ENCODE results near the gene COG3. TPM values are rescaled to one million over a fixed set of nuclear protein-coding genes. Genes with fewer than 3 reads are reported as not detected.

COG3 gene
- total and polyA plus RNA-seq, 2 of the 13 experiments (the other 11 are each of a cell fraction or from before 2014, with no cell fraction given): 37.8 to 47.5 TPM

DNA sequence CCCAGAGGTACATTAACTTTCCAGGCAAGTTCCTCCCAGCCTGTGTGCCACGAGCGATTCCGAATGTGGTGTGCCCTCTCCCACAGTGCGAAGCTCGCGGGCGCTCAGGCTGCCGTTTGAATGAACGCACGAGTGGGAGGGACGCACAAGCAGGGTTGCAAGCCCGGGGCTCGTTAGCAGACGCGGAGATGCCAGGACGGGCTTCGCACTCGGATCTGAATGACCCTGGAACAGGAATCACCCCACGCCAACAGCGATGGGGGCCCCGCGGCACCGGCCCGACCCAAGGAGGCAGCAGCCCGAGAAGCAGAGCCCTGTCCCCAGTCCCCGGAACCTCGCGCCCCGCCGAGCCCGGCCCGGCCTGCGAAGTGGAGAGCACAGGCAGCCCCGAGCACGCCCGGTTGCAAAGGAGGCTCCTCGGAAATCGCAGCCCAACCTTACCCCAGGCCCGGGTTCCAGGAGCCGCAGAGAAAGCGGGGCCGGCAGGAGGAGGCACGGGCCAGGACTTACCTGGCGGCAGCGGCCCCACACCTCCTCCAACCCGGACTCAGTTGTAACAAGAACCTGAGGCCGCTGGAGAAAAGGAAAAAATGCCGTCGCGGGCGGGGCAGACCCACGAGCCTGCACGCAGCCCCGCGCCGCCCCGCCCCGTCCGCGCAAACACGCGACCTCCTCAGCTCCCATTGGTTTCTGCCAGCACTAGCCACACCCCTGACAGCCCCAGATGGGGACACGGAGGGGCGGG is 46.8 kb upstream of the COG3 start, which contains the start of gene SLC25A30 (continued):
- TF ChIP-seq SRSF9 (IDR thresholded peaks at IDR 0.05; ENCODE audit: borderline replicate concordance, insufficient read depth, low read depth, low read length, poor library complexity, severe bottlenecking): no peak
- no peak for TF ChIP-seq PAX8 (CRISPR knock-in tag; IDR thresholded peaks at IDR 0.05; ENCODE audit: borderline replicate concordance)
- TF ChIP-seq, protein P1, sequence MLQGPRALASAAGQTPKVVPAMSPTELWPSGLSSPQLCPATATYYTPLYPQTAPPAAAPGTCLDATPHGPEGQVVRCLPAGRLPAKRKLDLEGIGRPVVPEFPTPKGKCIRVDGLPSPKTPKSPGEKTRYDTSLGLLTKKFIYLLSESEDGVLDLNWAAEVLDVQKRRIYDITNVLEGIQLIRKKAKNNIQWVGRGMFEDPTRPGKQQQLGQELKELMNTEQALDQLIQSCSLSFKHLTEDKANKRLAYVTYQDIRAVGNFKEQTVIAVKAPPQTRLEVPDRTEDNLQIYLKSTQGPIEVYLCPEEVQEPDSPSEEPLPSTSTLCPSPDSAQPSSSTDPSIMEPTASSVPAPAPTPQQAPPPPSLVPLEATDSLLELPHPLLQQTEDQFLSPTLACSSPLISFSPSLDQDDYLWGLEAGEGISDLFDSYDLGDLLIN (CRISPR knock-in tag; IDR thresholded peaks at IDR 0.05; ENCODE audit: borderline replicate concordance): no peak
- TF ChIP-seq, protein P2, sequence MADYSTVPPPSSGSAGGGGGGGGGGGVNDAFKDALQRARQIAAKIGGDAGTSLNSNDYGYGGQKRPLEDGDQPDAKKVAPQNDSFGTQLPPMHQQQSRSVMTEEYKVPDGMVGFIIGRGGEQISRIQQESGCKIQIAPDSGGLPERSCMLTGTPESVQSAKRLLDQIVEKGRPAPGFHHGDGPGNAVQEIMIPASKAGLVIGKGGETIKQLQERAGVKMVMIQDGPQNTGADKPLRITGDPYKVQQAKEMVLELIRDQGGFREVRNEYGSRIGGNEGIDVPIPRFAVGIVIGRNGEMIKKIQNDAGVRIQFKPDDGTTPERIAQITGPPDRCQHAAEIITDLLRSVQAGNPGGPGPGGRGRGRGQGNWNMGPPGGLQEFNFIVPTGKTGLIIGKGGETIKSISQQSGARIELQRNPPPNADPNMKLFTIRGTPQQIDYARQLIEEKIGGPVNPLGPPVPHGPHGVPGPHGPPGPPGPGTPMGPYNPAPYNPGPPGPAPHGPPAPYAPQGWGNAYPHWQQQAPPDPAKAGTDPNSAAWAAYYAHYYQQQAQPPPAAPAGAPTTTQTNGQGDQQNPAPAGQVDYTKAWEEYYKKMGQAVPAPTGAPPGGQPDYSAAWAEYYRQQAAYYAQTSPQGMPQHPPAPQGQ (CRISPR knock-in tag; IDR thresholded peaks at IDR 0.05; ENCODE audit: borderline replicate concordance): no peak
- TF ChIP-seq EZH2 (conservative IDR thresholded peaks at IDR 0.05; ENCODE audit: low read depth, low read length): no peak
- peak; percentile 54; the same call in 1 of the 2 replicates for TF ChIP-seq ZNF614 (CRISPR knock-in tag; IDR thresholded peaks at IDR 0.05; ENCODE audit: borderline replicate concordance)
- peak; percentile 19; the same call in 1 of the 2 replicates for TF ChIP-seq ZSCAN25 (CRISPR knock-in tag; IDR thresholded peaks at IDR 0.05)
- peak; percentile 20; the same call in 1 of the 2 replicates for TF ChIP-seq ZMYM3 (CRISPR knock-in tag; IDR thresholded peaks at IDR 0.05)
- TF ChIP-seq, protein P3, sequence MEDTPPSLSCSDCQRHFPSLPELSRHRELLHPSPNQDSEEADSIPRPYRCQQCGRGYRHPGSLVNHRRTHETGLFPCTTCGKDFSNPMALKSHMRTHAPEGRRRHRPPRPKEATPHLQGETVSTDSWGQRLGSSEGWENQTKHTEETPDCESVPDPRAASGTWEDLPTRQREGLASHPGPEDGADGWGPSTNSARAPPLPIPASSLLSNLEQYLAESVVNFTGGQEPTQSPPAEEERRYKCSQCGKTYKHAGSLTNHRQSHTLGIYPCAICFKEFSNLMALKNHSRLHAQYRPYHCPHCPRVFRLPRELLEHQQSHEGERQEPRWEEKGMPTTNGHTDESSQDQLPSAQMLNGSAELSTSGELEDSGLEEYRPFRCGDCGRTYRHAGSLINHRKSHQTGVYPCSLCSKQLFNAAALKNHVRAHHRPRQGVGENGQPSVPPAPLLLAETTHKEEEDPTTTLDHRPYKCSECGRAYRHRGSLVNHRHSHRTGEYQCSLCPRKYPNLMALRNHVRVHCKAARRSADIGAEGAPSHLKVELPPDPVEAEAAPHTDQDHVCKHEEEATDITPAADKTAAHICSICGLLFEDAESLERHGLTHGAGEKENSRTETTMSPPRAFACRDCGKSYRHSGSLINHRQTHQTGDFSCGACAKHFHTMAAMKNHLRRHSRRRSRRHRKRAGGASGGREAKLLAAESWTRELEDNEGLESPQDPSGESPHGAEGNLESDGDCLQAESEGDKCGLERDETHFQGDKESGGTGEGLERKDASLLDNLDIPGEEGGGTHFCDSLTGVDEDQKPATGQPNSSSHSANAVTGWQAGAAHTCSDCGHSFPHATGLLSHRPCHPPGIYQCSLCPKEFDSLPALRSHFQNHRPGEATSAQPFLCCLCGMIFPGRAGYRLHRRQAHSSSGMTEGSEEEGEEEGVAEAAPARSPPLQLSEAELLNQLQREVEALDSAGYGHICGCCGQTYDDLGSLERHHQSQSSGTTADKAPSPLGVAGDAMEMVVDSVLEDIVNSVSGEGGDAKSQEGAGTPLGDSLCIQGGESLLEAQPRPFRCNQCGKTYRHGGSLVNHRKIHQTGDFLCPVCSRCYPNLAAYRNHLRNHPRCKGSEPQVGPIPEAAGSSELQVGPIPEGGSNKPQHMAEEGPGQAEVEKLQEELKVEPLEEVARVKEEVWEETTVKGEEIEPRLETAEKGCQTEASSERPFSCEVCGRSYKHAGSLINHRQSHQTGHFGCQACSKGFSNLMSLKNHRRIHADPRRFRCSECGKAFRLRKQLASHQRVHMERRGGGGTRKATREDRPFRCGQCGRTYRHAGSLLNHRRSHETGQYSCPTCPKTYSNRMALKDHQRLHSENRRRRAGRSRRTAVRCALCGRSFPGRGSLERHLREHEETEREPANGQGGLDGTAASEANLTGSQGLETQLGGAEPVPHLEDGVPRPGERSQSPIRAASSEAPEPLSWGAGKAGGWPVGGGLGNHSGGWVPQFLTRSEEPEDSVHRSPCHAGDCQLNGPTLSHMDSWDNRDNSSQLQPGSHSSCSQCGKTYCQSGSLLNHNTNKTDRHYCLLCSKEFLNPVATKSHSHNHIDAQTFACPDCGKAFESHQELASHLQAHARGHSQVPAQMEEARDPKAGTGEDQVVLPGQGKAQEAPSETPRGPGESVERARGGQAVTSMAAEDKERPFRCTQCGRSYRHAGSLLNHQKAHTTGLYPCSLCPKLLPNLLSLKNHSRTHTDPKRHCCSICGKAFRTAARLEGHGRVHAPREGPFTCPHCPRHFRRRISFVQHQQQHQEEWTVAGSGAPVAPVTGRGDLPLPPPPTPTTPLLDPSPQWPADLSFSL (CRISPR knock-in tag; IDR thresholded peaks at IDR 0.05): no peak
- TF ChIP-seq ZNF644 (CRISPR knock-in tag; IDR thresholded peaks at IDR 0.05; ENCODE audit: low read depth): no peak
- no peak for TF ChIP-seq RCOR2 (CRISPR knock-in tag; IDR thresholded peaks at IDR 0.05)
- 0 out of 2 replicates have a peak, but pooled peaks have one; percentile 51 for TF ChIP-seq ZNF256 (CRISPR knock-in tag; conservative IDR thresholded peaks at IDR 0.05)
- no peak for TF ChIP-seq MED8 (CRISPR knock-in tag; IDR thresholded peaks at IDR 0.05; ENCODE audit: insufficient replicate concordance)
- TF ChIP-seq, protein P4, sequence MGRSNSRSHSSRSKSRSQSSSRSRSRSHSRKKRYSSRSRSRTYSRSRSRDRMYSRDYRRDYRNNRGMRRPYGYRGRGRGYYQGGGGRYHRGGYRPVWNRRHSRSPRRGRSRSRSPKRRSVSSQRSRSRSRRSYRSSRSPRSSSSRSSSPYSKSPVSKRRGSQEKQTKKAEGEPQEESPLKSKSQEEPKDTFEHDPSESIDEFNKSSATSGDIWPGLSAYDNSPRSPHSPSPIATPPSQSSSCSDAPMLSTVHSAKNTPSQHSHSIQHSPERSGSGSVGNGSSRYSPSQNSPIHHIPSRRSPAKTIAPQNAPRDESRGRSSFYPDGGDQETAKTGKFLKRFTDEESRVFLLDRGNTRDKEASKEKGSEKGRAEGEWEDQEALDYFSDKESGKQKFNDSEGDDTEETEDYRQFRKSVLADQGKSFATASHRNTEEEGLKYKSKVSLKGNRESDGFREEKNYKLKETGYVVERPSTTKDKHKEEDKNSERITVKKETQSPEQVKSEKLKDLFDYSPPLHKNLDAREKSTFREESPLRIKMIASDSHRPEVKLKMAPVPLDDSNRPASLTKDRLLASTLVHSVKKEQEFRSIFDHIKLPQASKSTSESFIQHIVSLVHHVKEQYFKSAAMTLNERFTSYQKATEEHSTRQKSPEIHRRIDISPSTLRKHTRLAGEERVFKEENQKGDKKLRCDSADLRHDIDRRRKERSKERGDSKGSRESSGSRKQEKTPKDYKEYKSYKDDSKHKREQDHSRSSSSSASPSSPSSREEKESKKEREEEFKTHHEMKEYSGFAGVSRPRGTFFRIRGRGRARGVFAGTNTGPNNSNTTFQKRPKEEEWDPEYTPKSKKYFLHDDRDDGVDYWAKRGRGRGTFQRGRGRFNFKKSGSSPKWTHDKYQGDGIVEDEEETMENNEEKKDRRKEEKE (IDR thresholded peaks at IDR 0.05): no peak
